GM21381 (cell line): ENCODE results near the gene LDB3.
A peak's percentile ranks its signal among the peaks of the same experiment; 100 is the strongest.
"Not testable (repeated sequence)": the region's sequence is repeated elsewhere in the genome, so short reads cannot be mapped to it uniquely, and the experiment has no call there.

Experiments
- ATAC-seq: cut with Tn5 transposase; IDR thresholded peaks from one replicate; pipeline ENCODE4 v1.9.1; 2021; ENCODE audit warnings: mild to moderate bottlenecking, moderate library complexity; ENCODE audit not compliant: unreplicated experiment

Gene LDB3

GRCh38 chr10:86727470-86727869 is 59.2 kb downstream of the LDB3 start:
- no peak for ATAC-seq

GRCh38 chr10:86728056-86728455 is 59.7 kb downstream of the LDB3 start:
- no peak for ATAC-seq

GRCh38 chr10:86729677-86730076 is 61.4 kb downstream of the LDB3 start:
- no peak for ATAC-seq

GRCh38 chr10:86730227-86730626 is 61.9 kb downstream of the LDB3 start:
- no peak for ATAC-seq

GRCh38 chr10:86732771-86733170 is 64.5 kb downstream of the LDB3 start:
- no peak for ATAC-seq

GRCh38 chr10:86733260-86733671 is 65.0 kb downstream of the LDB3 start:
- ATAC-seq: no peak

GRCh38 chr10:86734207-86734988 is 66.1 kb downstream of the LDB3 start:
- no peak for ATAC-seq

GRCh38 chr10:86735278-86735677 is 67.0 kb downstream of the LDB3 start:
- not testable (repeated sequence) for ATAC-seq

- no peak for ATAC-seq
Measured at GRCh38 chr10:86742230-86742629, 73.9 kb downstream of the LDB3 start.

- no peak for ATAC-seq
Measured at GRCh38 chr10:86744067-86744725, 75.9 kb downstream of the LDB3 start.

- ATAC-seq: no peak
Measured at GRCh38 chr10:86747796-86748581, 79.7 kb downstream of the LDB3 start.

- ATAC-seq: no peak
Measured at GRCh38 chr10:86749854-86750253, 81.5 kb downstream of the LDB3 start.

- no peak for ATAC-seq
Measured at GRCh38 chr10:86751477-86751876, 83.2 kb downstream of the LDB3 start.

- ATAC-seq: no peak
Measured at GRCh38 chr10:86752311-86752710, 84.0 kb downstream of the LDB3 start.

GRCh38 chr10:86753051-86753450 is 84.7 kb downstream of the LDB3 start:
- no peak for ATAC-seq

GRCh38 chr10:86753638-86754434 is 85.5 kb downstream of the LDB3 start:
- no peak for ATAC-seq

GRCh38 chr10:86755454-86755739 is 87.1 kb downstream of the LDB3 start:
- ATAC-seq: no peak

- peak; percentile 82 for ATAC-seq
Measured at GRCh38 chr10:86755740-86756510, 87.6 kb downstream of the LDB3 start.

GRCh38 chr10:86756511-86757112 is 88.3 kb downstream of the LDB3 start, which contains the start of gene BMPR1A:
Gene BMPR1A, plus strand, starts transcription at chr10:86756619. Its CDS starts 119,400 bp downstream, at chr10:86876019.
- ATAC-seq: peak; percentile 22
